MCF 10A (cell line): ENCODE data around the gene EPB41. TPM values are rescaled to one million over a fixed set of nuclear protein-coding genes. Genes with fewer than 3 reads are reported as not detected.

Experiments used
- BruUV-seq: library from RNA; stranded (reverse); fragments of 400-500 nt; replicated peaks from 2 replicates; lab custom pipeline; 2021; lab: Mats Ljungman, UMichigan
- CTCF ChIA-PET: fragments of 300-600 bp; sonication (Branson Sonifier 250); formaldehyde crosslinking; extraction: SDS; loops from one replicate; lab custom pipeline; 2021; ENCODE audit warnings: antibody characterized with exemption, inconsistent platforms; lab: Yijun Ruan, JAX
- POLR2A ChIA-PET: fragments of 300-600, 350-650 bp; sonication (Branson Sonifier 250); formaldehyde crosslinking; extraction: SDS; loops from one replicate; lab custom pipeline; 2020; ENCODE audit warnings: antibody characterized with exemption, inconsistent platforms; lab: Yijun Ruan, JAX
- DNase-seq: peaks from one replicate; pipeline ENCODE4 v3.0.0-alpha.2; 2018; ENCODE audit not compliant: unreplicated experiment
- H3K27ac Mint-ChIP-seq: one replicate; pipeline ENCODE4 v1.8.0; 2022; ENCODE audit warnings: mild to moderate bottlenecking, low read depth, mixed read lengths; ENCODE audit not compliant: unreplicated experiment
- H3K27me3 Mint-ChIP-seq: one replicate; pipeline ENCODE4 v1.8.0; 2022; ENCODE audit warnings: mixed read lengths; ENCODE audit not compliant: insufficient read depth, unreplicated experiment
- H3K36me3 Mint-ChIP-seq: one replicate; pipeline ENCODE4 v1.8.0; 2022; ENCODE audit warnings: mild to moderate bottlenecking, moderate library complexity, mixed read lengths; ENCODE audit not compliant: insufficient read depth, unreplicated experiment
- H3K4me1 Mint-ChIP-seq: one replicate; pipeline ENCODE4 v1.8.0; 2022; ENCODE audit warnings: mixed read lengths; ENCODE audit not compliant: insufficient read depth, unreplicated experiment
- H3K4me3 Mint-ChIP-seq: one replicate; pipeline ENCODE4 v1.8.0; 2022; ENCODE audit warnings: mild to moderate bottlenecking, moderate library complexity, mixed read lengths; ENCODE audit not compliant: unreplicated experiment
- H3K9me3 Mint-ChIP-seq: one replicate; pipeline ENCODE4 v1.8.0; 2022; ENCODE audit warnings: mixed read lengths; ENCODE audit not compliant: unreplicated experiment
- CTCF ChIP-seq: fragments of 200-600 bp; IDR thresholded peaks from one replicate; pipeline ENCODE4 v1.8.0; 2022; ENCODE audit warnings: antibody characterized with exemption, mild to moderate bottlenecking; ENCODE audit not compliant: unreplicated experiment
- intact Hi-C: fragments of 100-400 bp; cut with micrococcal nuclease; formaldehyde crosslinking; loops from 2 replicates; pipeline ENCODE4 v1.14.1; 2022
- total RNA-seq: library from RNA; stranded (reverse); gene quantifications from 2 replicates; pipeline ENCODE4 v1.2.3, GENCODE V29; 2022

Gene EPB41
- total RNA-seq, 1 experiment from 2014 or later: 15.0 TPM

GRCh38 chr1:28927266-28927647 lies 12.9 kb downstream of the EPB41 start:
- peaks cover 19% of the 10 kb centered on the region for H3K4me1 Mint-ChIP-seq
- H3K27me3 Mint-ChIP-seq: no peaks in the 10 kb centered on the region
- no peak for DNase-seq
- no peaks in the 10 kb centered on the region for H3K36me3 Mint-ChIP-seq
- no peaks in the 10 kb centered on the region for H3K9me3 Mint-ChIP-seq
- H3K4me3 Mint-ChIP-seq: no peak overlapping the region
- peak overlapping the region; percentile 91 for H3K27ac Mint-ChIP-seq
- intact Hi-C loops: no loop called here
- CTCF ChIA-PET: no interaction called here
- TSS peak; percentile 56 for BruUV-seq
- POLR2A ChIA-PET: interaction anchor here (0.5 to 3.0 kb wide), 4 partner anchors 10 to 1776 kb away, joined by 3 to 14 read pairs (median 6); partner anchors contain the start of gene EPB41
- TF ChIP-seq CTCF: no peak

GRCh38 chr1:28927648-28928313 lies 13.4 kb downstream of the EPB41 start:
- TSS peak; percentile 95 for BruUV-seq
- ChIA-PET CTCF (no interaction called here), POLR2A (interaction anchor here (0.5 to 3.0 kb wide), 8 partner anchors 11 to 1776 kb away, joined by 3 to 14 read pairs (median 3); partner anchors contain the start of gene EPB41)
- H3K4me1 Mint-ChIP-seq: peaks cover 19% of the 10 kb centered on the region
- DNase-seq: no peak
- no peak overlapping the region for H3K4me3 Mint-ChIP-seq
- H3K36me3 Mint-ChIP-seq: no peaks in the 10 kb centered on the region
- H3K27me3 Mint-ChIP-seq: no peaks in the 10 kb centered on the region
- TF ChIP-seq CTCF: no peak
- intact Hi-C loops: no loop called here
- H3K27ac Mint-ChIP-seq: peak overlapping the region; percentile 91
- H3K9me3 Mint-ChIP-seq: no peaks in the 10 kb centered on the region

- H3K27ac Mint-ChIP-seq: peak overlapping the region; percentile 91
- no peak for DNase-seq
- no peaks in the 10 kb centered on the region for H3K27me3 Mint-ChIP-seq
- H3K9me3 Mint-ChIP-seq: no peaks in the 10 kb centered on the region
- H3K4me1 Mint-ChIP-seq: peaks cover 19% of the 10 kb centered on the region
- intact Hi-C loops: no loop called here
- no peaks in the 10 kb centered on the region for H3K36me3 Mint-ChIP-seq
- no peak overlapping the region for H3K4me3 Mint-ChIP-seq
- ChIA-PET CTCF (no interaction called here), POLR2A (interaction anchor here (0.5 to 3.0 kb wide), 6 partner anchors 12 to 241 kb away, joined by 3 to 14 read pairs (median 3); no protein-coding TSS in a partner anchor)
- no TSS peak for BruUV-seq
- no peak for TF ChIP-seq CTCF
Measured at GRCh38 chr1:28928314-28928941, 14.1 kb downstream of the EPB41 start.

- BruUV-seq: no TSS peak
- intact Hi-C loops: no loop called here
- ChIA-PET CTCF (interaction anchor here (0.6 kb wide), 1 partner anchor 103 kb away, joined by 3 read pairs; no protein-coding TSS in a partner anchor), POLR2A (interaction anchor here (1.6 to 2.4 kb wide), 2 partner anchors 12 to 15 kb away, joined by 4 to 5 read pairs; no protein-coding TSS in a partner anchor)
- no peak for DNase-seq
- TF ChIP-seq CTCF: no peak
- Mint-ChIP-seq H3K36me3 (no peaks in the 10 kb centered on the region), H3K4me3 (no peak overlapping the region), H3K27ac (no peak overlapping the region), H3K9me3 (no peaks in the 10 kb centered on the region), H3K27me3 (no peaks in the 10 kb centered on the region), H3K4me1 (peaks cover 3% of the 10 kb centered on the region)
Measured at GRCh38 chr1:28933277-28933676, 18.9 kb downstream of the EPB41 start.
